ENCODE measurements around the gene SLC44A2.
A peak's percentile ranks its signal among the peaks of the same experiment; 100 is the strongest.

Gene SLC44A2

GRCh38 chr19:10680545-10681135 is 55.3 kb downstream of the SLC44A2 start:
- no peak for DNase-seq

GRCh38 chr19:10681658-10682057 is 56.3 kb downstream of the SLC44A2 start:
- DNase-seq = no peak

GRCh38 chr19:10682397-10683063 is 57.2 kb downstream of the SLC44A2 start:
- DNase-seq = no peak

GRCh38 chr19:10683064-10683426 is 57.7 kb downstream of the SLC44A2 start:
- DNase-seq = no peak

- DNase-seq = no peak
These were observed 58.2 kb downstream of the SLC44A2 start for GRCh38 chr19:10683582-10683981.

- DNase-seq = peak in 31 of 51 donors; percentile 1 to 64 (median 24)
These were observed 59.9 kb downstream of the SLC44A2 start for GRCh38 chr19:10685210-10685609.

- peak in 7 of 51 donors; percentile 4 to 27 (median 9) for DNase-seq
These were observed 60.8 kb downstream of the SLC44A2 start for GRCh38 chr19:10686193-10686592.

GRCh38 chr19:10686661-10687517 is 61.5 kb downstream of the SLC44A2 start:
- peak in 49 of 51 donors; percentile 10 to 83 (median 54) for DNase-seq

GRCh38 chr19:10687518-10688288 is 62.4 kb downstream of the SLC44A2 start:
- no peak for DNase-seq

- no peak for DNase-seq
These were observed 63.4 kb downstream of the SLC44A2 start for GRCh38 chr19:10688545-10689280.

GRCh38 chr19:10690341-10690781 is 65.0 kb downstream of the SLC44A2 start:
- no peak for DNase-seq

- DNase-seq = no peak
These were observed 66.0 kb downstream of the SLC44A2 start for GRCh38 chr19:10691178-10691881.

GRCh38 chr19:10691883-10692282 is 66.5 kb downstream of the SLC44A2 start:
- no peak for DNase-seq

- DNase-seq = no peak
These were observed 67.4 kb downstream of the SLC44A2 start for GRCh38 chr19:10692673-10693264.

Measured in hypothalamus (tissue), 51 donors.